Measurements from ENCODE around the gene ZFAND3.

Gene ZFAND3

DNA sequence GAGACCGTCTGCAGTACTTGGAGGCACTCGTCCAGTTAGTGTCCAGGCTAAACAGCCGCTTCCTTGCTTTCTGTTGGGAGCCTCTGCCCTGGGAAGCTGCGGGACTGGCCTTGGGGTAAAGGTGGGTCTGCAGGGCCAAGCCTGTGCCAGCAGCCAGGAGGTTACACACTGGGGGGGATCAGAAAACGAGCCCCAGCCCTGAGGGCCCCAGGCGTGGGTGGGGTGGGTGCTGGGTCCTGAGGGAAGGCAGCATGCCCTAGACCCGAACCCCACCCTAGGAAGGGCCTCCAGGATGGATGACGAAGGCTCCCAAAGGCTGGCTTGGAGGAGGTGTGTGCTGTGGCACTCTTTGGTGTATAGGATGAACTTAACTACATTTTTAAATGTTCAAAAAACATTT lies 335.2 kb downstream of the ZFAND3 start:
- TF ChIP-seq GATA2 (IDR thresholded peaks at IDR 0.05; ENCODE audit: low read depth, low read length), result no peak
- TF ChIP-seq GATA3 (IDR thresholded peaks at IDR 0.05; ENCODE audit: low read depth, low read length), result no peak

DNA sequence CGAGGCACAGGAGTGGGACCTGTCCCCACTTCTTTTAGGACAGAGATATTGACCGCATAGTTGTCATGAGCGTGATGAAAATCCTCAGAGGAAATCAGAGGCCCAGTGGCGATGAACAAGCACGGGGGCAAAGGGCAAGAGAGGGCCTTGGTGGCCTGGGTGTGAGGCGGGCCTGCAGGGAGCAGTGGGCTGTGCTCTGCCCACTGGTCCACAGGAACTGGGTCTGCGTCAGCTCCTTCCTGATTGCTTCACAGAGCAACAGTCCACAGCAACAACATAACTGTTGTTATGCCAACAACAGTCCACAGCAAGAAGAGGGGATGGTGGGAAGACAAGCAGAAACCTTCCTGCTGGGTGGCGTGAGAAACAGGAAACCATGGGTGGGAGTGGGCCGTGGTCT lies 335.6 kb downstream of the ZFAND3 start:
- no peak for TF ChIP-seq GATA2 (IDR thresholded peaks at IDR 0.05; ENCODE audit: low read depth, low read length)
- no peak for TF ChIP-seq GATA3 (IDR thresholded peaks at IDR 0.05; ENCODE audit: low read depth, low read length)

DNA sequence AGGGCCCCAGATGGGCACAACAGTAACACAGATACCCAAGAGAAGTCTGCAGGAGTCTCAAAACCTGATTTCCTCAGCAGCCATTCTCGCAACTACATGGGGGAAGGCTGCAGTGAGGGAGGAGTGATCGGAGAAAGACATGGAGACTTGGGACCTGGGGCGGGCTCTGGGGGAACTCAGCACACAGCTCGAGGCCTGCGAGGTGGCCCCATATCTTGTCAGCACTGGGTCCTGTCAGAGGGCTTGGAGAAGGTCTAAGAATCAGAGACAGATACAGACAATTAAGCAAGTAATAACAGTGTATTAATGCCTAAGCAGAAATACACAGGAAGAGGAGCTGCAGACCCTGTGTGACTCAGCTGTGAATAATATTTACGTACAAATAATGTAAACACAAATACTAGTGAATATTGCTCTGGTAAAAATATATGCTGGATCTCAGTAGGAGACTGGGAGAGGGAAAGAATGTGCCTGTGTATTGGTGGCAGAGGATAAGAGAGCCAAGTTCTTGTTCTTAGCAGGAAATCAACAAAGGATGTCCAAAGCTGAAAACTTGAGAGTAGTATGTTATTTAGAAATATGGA lies 336.2 kb downstream of the ZFAND3 start:
- no peak for TF ChIP-seq GATA2 (IDR thresholded peaks at IDR 0.05; ENCODE audit: low read depth, low read length)
- TF ChIP-seq GATA3 (IDR thresholded peaks at IDR 0.05; ENCODE audit: low read depth, low read length), result no peak

DNA sequence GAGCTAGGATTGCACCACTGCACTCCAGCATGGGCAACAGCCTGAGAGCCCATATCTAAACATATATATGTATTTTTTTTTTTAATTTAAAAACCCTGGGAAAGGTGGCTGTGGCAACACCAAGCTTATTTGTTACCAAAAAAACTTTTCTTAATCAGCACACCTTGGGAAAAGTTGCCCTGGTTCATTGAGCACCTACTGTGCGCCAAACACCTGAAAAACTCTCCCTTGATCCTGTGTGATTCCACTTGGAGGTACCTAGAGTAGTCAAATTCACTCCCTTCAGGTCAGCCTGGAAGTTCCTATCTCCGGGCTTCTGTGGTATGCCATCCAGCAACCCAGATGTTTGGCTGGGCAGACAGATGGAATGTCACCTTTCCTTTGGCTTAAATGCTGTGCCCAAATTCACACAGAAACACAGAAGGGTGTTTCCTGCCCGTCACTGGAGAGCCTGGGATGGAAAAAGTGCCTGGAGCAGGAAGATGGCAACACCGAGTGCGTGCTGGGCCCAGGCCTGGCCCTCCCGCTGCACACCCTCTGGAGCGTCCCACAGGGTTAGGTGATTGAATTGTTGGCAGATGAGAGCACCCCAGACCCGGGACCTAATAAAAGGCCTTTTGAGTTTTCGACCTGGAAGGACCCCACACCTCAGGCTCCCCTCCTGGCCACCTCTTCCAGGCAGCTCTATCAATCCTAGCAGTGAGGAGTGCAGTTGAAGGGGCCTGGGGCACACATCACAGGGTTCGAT lies 337.5 kb downstream of the ZFAND3 start:
- TF ChIP-seq GATA3 (IDR thresholded peaks at IDR 0.05; ENCODE audit: low read depth, low read length), result no peak
- no peak for TF ChIP-seq GATA2 (IDR thresholded peaks at IDR 0.05; ENCODE audit: low read depth, low read length)

DNA sequence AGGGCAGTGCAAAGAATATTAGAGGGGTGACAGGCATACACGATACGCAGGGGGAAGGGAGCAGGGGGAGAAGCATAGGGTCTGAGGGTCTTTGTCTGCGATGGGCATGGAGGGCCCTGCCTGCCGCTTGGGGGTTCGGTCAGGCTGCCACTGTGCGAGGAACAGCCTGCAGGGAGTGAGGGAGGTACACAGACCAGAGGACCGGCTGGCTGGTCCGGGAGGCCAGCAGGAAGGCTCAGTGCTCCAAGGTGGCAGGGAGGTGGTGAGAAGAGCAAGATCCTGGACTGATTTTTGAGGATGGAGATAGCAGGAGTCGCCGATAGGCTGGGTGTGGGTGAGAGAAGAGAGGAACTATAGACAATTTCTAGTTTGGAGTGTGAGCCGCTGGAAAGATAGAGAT lies 338.4 kb downstream of the ZFAND3 start:
- TF ChIP-seq GATA3 (IDR thresholded peaks at IDR 0.05; ENCODE audit: low read depth, low read length) (no peak), GATA2 (IDR thresholded peaks at IDR 0.05; ENCODE audit: low read depth, low read length) (no peak)

DNA sequence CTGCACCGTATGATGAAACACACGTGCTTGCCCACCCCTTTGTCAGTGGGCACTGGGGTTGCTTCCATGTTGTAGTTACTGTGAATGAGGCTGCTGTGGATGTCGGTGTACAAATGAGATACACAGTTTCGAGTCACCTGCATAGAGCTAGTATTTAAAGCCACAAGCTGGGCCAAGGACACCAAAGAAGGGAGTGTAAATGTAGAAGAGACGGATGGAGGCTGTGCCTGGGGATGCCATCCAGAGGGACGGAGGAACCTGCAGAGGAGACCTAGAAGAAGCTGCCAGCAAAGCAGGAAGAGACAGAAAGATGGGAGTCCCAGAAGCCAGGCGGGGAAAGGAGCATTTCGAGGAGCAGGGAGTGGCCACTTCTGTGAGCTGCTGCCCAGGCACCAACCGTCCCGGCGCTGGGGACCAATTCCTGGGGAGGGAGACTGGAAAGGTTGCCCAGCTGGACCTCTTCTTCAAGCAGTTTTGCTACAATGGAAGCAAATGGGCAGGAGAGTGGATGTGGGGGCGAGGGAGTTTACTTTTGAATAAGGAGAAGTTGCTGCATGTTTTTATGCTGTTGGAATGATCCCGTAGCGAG lies 339.3 kb downstream of the ZFAND3 start:
- TF ChIP-seq GATA3 (IDR thresholded peaks at IDR 0.05; ENCODE audit: low read depth, low read length), result no peak
- no peak for TF ChIP-seq GATA2 (IDR thresholded peaks at IDR 0.05; ENCODE audit: low read depth, low read length)

DNA sequence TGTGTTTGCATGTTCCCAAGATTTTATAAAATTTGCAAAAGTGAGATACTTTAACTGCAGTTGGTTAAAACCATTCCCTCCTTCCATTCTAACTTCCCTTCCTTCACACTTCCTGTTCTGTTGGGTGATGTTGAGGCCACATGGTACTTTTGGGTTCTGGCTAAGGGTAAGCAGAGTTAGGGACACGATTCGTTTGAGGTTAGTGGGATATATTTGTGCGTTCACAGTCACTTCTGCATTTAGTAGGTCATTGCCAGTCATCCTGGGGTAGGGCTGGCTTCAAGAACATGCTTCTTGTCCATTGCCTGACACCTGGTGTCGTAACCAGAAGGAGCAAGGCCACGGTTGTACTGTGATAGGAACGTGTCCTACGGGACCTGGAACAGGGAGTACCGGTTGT lies 340.1 kb downstream of the ZFAND3 start:
- TF ChIP-seq GATA2 (IDR thresholded peaks at IDR 0.05; ENCODE audit: low read depth, low read length), result no peak
- TF ChIP-seq GATA3 (IDR thresholded peaks at IDR 0.05; ENCODE audit: low read depth, low read length), result no peak

DNA sequence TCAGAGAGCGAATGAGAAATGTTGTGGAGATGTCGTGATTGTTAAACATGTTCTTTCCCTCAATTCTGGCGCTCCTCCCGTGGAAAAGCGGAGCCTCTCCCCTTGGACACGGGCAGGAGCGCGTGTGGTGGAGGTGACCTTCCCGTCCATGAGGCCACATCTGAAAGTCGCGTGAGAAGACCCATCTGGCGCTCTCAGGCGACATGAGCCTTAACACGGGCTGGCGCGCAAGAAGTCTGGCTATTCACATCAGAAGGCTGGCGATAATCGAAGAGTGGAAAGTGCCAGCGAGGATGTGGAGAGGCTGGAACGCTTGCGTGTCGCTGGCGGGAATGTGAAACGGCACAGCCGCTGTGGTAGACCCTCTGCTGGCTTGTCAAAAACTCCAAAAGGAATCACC lies 341.3 kb downstream of the ZFAND3 start:
- TF ChIP-seq GATA2 (IDR thresholded peaks at IDR 0.05; ENCODE audit: low read depth, low read length) (no peak), GATA3 (IDR thresholded peaks at IDR 0.05; ENCODE audit: low read depth, low read length) (no peak)

DNA sequence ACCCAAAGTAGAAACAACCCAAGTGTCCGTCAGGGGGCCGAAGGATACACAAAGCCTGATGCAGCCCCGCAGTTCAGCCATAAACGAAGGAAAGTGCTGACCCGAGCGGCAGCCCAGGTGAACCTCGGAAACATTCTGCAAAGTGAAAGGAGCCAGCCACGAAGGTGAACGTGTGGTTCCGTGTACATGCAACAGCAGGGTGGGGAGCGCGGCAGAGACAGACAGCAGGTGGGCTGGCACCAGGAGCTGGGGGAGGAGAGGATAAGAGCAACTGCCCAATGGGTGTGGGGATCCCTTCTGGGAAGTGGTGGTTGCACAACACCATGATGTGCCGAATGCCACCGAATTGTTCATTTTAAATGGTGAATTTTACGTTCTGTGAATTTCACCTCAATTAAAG lies 341.8 kb downstream of the ZFAND3 start:
- no peak for TF ChIP-seq GATA3 (IDR thresholded peaks at IDR 0.05; ENCODE audit: low read depth, low read length)
- TF ChIP-seq GATA2 (IDR thresholded peaks at IDR 0.05; ENCODE audit: low read depth, low read length), result no peak

DNA sequence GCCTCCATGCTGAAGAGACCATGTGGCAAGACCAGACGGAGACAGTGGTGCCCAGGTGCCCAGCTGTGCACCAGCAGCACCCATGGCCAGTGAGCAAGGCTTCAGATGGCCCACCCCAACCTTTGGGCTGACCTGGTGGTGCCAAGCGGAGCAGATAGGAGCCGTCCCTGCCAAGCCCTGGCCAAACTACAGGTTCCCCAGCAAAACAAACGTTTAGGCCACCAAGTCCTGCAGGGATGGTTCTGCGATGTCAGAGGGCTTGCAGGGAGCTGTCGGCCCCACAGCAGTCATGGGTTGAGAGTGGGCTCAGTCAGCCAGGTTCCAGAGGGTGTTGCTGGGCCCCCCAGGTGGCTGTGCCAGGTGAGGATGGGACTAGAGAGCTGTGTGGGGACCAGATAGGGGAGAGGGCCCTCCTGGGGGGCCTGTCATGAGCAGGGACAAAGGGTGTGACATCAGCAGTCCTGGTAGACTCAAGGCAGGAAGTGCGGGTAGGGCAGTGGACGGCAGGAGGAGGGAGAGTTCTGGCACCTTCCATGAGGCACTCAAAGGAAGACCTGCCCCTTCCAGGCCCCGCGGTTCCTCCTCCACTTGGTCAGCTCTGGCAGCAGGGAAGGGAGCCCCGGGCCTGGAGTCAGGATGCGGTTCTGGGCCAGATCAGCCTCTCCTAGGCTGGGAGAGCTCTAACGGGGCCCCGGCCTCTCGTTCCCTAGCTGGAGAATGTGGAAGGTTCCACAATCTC lies 342.4 kb downstream of the ZFAND3 start:
- TF ChIP-seq GATA2 (IDR thresholded peaks at IDR 0.05; ENCODE audit: low read depth, low read length), result no peak
- no peak for TF ChIP-seq GATA3 (IDR thresholded peaks at IDR 0.05; ENCODE audit: low read depth, low read length)

DNA sequence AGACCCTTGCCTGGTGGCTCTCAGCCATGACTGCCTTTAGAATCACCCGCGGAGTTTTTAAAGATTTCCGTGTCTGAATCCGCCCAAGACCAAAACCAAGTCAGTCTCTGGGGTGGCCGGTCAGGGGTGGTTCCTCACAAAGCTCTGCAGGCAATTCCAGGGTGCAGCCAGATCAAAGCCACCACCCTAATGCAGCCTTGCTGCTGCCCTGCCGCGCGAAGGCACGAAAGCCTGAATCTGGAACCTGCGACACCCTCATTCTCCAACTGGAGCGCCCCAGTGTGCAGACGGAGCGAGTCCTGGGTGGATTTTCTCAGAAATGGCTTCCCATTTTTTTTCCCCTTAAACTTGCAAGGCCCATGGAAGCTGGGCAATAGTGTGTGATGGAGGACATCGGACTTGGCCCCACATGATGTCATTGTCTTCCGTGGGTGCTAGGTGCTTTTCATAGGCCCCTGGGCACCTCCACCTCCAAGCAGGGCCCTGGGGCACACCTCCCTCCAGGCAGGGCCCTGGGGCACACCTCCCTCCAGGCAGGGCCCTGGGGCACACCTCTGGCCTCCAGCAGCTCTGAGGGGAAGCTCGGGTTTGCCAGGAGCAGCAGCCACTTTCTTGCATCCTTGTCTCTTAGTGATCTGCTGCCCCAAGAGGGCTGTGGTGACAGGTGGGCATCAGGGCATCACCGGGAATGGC lies 343.1 kb downstream of the ZFAND3 start:
- TF ChIP-seq GATA2 (IDR thresholded peaks at IDR 0.05; ENCODE audit: low read depth, low read length) (no peak), GATA3 (IDR thresholded peaks at IDR 0.05; ENCODE audit: low read depth, low read length) (no peak)

DNA sequence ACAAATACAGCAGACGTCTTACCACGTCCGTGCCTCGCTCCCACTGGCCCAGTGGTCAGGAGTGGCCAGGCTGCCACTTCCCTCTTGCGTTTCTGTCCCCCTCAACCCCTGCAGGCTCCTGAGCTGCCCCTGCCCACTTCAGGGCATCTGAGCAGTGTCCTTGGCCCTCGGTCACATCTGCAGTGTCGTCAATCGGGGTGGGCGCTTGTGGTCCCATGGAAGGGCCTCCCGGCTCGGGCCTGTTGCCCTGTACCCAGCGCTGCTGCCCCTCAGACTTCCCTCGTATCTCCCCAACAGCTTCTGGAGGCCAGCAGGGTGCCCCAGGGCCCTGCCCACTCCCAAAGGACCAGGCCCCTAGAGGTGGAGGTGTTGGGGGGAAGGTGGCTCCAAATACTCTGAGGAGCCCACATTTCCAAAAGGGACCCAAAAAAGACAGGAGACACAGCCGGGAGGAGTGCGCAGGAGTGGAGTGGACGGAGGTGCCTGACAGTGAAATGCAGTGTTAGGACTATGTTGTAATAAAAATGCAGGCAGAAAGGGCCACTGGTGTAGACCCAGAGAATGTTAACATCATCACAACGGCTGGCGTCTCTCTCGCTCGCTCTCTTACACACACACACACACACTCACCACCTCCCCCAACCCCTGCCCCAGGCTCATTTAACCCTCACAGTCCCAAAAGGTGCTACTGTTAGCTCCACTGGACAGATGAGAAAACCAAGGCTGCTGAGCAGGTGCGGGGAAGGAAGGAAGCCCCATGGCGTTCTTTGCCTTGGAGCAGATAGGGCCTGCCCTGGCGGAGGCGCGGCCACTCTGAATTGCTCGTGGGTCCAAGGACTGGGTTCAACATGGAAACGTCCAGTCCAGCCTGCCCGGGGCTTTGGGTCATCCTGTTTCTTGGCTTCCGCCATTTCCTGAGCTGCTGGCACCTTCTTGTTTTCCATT lies 343.9 kb downstream of the ZFAND3 start:
- TF ChIP-seq GATA3 (IDR thresholded peaks at IDR 0.05; ENCODE audit: low read depth, low read length), result no peak
- no peak for TF ChIP-seq GATA2 (IDR thresholded peaks at IDR 0.05; ENCODE audit: low read depth, low read length)

DNA sequence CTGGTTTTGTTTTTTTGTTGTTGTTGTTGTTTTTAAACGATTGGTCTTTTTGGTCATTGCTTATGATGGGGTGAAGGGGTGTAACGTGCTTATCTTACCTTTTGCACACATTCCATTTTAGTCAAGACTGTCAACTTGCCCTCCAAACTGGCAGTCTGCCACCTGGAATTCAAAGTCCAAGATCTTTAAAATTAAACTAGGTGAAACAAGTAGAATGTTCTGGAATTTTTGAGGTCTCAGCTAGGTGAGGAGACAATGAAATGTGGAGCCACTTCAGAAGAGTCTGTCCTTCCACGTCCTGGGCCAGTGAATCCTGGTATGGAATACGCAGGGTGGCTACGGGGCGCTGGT lies 344.6 kb downstream of the ZFAND3 start:
- no peak for TF ChIP-seq GATA3 (IDR thresholded peaks at IDR 0.05; ENCODE audit: low read depth, low read length)
